CD8-positive, alpha-beta memory T cell (primary cell): Measurements from ENCODE around the gene GSTO1. TPM values are rescaled to one million over a fixed set of nuclear protein-coding genes. Genes with fewer than 3 reads are reported as not detected.
A peak's percentile ranks its signal among the peaks of the same experiment; 100 is the strongest.

ENCODE experiments used
- CTCF ChIA-PET: fragments of 350-600 bp; sonication (Branson Sonifier 250); formaldehyde crosslinking; loops from one replicate; lab custom pipeline; 2021; ENCODE audit warnings: antibody characterized with exemption; lab: Charles Lee
- POLR2A ChIA-PET: fragments of 350-600 bp; sonication (Branson Sonifier 250); formaldehyde crosslinking; loops from one replicate; lab custom pipeline; 2021; ENCODE audit warnings: antibody characterized with exemption; lab: Charles Lee
- DNase-seq, 5 donors: peaks; one replicate each; pipeline versions ENCODE4 v3.0.0 to v3.0.0-alpha.2; 2020 to 2022; ENCODE audit warnings: mixed read lengths in 1 of 5
- H3K27ac ChIP-seq: one replicate; pipeline ENCODE4 v1.7.0; 2013; ENCODE audit warnings: low read depth, mild to moderate bottlenecking, low read length, moderate library complexity
- H3K27me3 ChIP-seq: 2 replicates; pipeline ENCODE4 v1.7.0; 2013; ENCODE audit warnings: low read length, mild to moderate bottlenecking; ENCODE audit not compliant: insufficient read depth, poor library complexity, severe bottlenecking
- H3K36me3 ChIP-seq: 2 replicates; pipeline ENCODE4 v1.7.0; 2013; ENCODE audit warnings: mild to moderate bottlenecking, low read length, moderate library complexity; ENCODE audit not compliant: insufficient read depth
- H3K4me1 ChIP-seq: 2 replicates; pipeline ENCODE4 v1.7.0; 2013; ENCODE audit warnings: mild to moderate bottlenecking, low read length, moderate library complexity; ENCODE audit not compliant: insufficient read depth
- H3K4me3 ChIP-seq: 2 replicates; pipeline ENCODE4 v1.7.0; 2013; ENCODE audit warnings: mild to moderate bottlenecking, low read length
- H3K9me3 ChIP-seq: 2 replicates; pipeline ENCODE4 v1.7.0; 2013; ENCODE audit warnings: mild to moderate bottlenecking, low read length
- H3K27ac Mint-ChIP-seq, 8 donors: one replicate each; pipeline ENCODE4 v1.8.0; 2020 to 2021; ENCODE audit warnings: mixed read lengths in 8 of 8, mild to moderate bottlenecking in 6 of 8, inconsistent platforms in 3 of 8, moderate library complexity in 3 of 8
- H3K27me3 Mint-ChIP-seq, 2 donors: one replicate each; pipeline ENCODE4 v1.8.0; 2020 to 2021; ENCODE audit warnings: mixed read lengths in 2 of 2, mild to moderate bottlenecking in 1 of 2, moderate library complexity in 1 of 2
- H3K36me3 Mint-ChIP-seq, 3 donors: one replicate each; pipeline ENCODE4 v1.8.0; 2020 to 2021; ENCODE audit warnings: mixed read lengths in 3 of 3, inconsistent platforms in 1 of 3, mild to moderate bottlenecking in 1 of 3
- H3K4me1 Mint-ChIP-seq, 3 donors: one replicate each; pipeline ENCODE4 v1.8.0; 2020 to 2021; ENCODE audit warnings: mixed read lengths in 3 of 3, inconsistent platforms in 1 of 3, mild to moderate bottlenecking in 1 of 3
- H3K4me3 Mint-ChIP-seq, 7 donors: one replicate each; pipeline ENCODE4 v1.8.0; 2020 to 2021; ENCODE audit warnings: mixed read lengths in 7 of 7, mild to moderate bottlenecking in 6 of 7, moderate library complexity in 4 of 7, inconsistent platforms in 2 of 7
- H3K9me3 Mint-ChIP-seq, 5 donors: one replicate each; pipeline ENCODE4 v1.8.0; 2020 to 2022; ENCODE audit warnings: mixed read lengths in 5 of 5, mild to moderate bottlenecking in 3 of 5, moderate library complexity in 2 of 5, inconsistent platforms in 1 of 5
- polyA plus RNA-seq: library from polyadenylated mRNA; unstranded; fragments of 300-500 nt; fragmentation: Illumina TruSeq; gene quantifications from one replicate; pipeline ENCODE4 v1.2.3, GENCODE V29; 2021
- total RNA-seq, 2 experiments: library from RNA; stranded (reverse); gene quantifications; one replicate each; pipeline ENCODE4 v1.2.3, GENCODE V29; 2021

Gene GSTO1
- total and polyA plus RNA-seq, 3 experiments from 2014 or later: 122 to 167 (median 122) TPM

- no peak overlapping the region for H3K27ac Mint-ChIP-seq
- no peaks in the 10 kb centered on the region for H3K9me3 Mint-ChIP-seq
- H3K36me3 Mint-ChIP-seq: peaks cover 0 to 11% (median 0%) of the 10 kb centered on the region in 3 donors
- H3K27me3 Mint-ChIP-seq: peaks cover 9 to 33% of the 10 kb centered on the region in 2 donors
- Histone ChIP-seq H3K4me3 (no peak overlapping the region), H3K36me3 (no peaks in the 10 kb centered on the region), H3K9me3 (no peaks in the 10 kb centered on the region), H3K4me1 (peaks cover 13% of the 10 kb centered on the region), H3K27ac (no peak overlapping the region), H3K27me3 (no peaks in the 10 kb centered on the region)
- no peak for DNase-seq
- POLR2A ChIA-PET: no interaction called here
- H3K4me1 Mint-ChIP-seq: peaks cover 11 to 25% (median 20%) of the 10 kb centered on the region in 3 donors
- CTCF ChIA-PET: no interaction called here
- peak overlapping the region in 1 of 7 donors; percentile 60 for H3K4me3 Mint-ChIP-seq
These were observed 3.2 kb upstream of the GSTO1 start for GRCh38 chr10:104251443-104251842.

DNA sequence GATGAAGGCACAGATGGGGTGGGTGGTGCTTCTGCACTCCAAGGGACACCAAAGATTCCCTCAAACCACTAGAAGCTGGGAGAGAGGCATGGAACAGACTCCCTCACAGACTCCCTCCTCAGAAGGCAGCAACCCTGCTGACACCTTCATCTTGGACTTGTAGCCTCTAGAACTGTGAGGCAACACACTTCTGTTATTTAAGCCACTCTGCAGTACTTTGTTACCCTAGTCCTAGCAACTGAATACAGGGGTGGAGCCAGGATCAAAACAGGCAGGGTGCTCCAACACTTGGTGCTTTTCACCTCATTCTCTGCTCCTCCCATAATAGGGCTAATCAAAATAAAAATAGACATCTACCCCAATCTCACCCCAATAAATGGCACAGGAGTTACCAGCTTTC lies 2.3 kb upstream of the GSTO1 start:
- no peaks in the 10 kb centered on the region for H3K9me3 Mint-ChIP-seq
- H3K9me3 ChIP-seq: no peaks in the 10 kb centered on the region
- H3K36me3 ChIP-seq: no peaks in the 10 kb centered on the region
- CTCF ChIA-PET: interaction anchor here (1.3 kb wide), 1 partner anchor 12 kb away, joined by 4 read pairs; no protein-coding TSS in a partner anchor
- peak overlapping the region in 2 of 7 donors; percentile 20 to 96 for H3K4me3 Mint-ChIP-seq
- peaks cover 0 to 14% (median 0%) of the 10 kb centered on the region in 3 donors for H3K36me3 Mint-ChIP-seq
- no peak overlapping the region for H3K4me3 ChIP-seq
- H3K4me1 ChIP-seq: peaks cover 22% of the 10 kb centered on the region
- H3K27ac Mint-ChIP-seq: no peak overlapping the region
- peaks cover 9 to 30% of the 10 kb centered on the region in 2 donors for H3K27me3 Mint-ChIP-seq
- H3K4me1 Mint-ChIP-seq: peaks cover 18 to 33% (median 29%) of the 10 kb centered on the region in 3 donors
- no peak for DNase-seq
- POLR2A ChIA-PET: no interaction called here
- H3K27me3 ChIP-seq: no peaks in the 10 kb centered on the region
- no peak overlapping the region for H3K27ac ChIP-seq

- DNase-seq: no peak
- Histone ChIP-seq H3K27me3 (no peaks in the 10 kb centered on the region), H3K9me3 (no peaks in the 10 kb centered on the region), H3K4me1 (peaks cover 30% of the 10 kb centered on the region), H3K27ac (no peak overlapping the region), H3K4me3 (no peak overlapping the region), H3K36me3 (no peaks in the 10 kb centered on the region)
- Mint-ChIP-seq H3K4me3 (peak overlapping the region; percentile 19 to 96 (median 94)), H3K9me3 (no peaks in the 10 kb centered on the region), H3K27ac (peak overlapping the region in 4 of 8 donors; percentile 53 to 98 (median 80)), H3K36me3 (peaks cover 0 to 19% (median 3%) of the 10 kb centered on the region in 3 donors), H3K27me3 (peaks cover 9 to 26% of the 10 kb centered on the region in 2 donors), H3K4me1 (peaks cover 21 to 38% (median 33%) of the 10 kb centered on the region in 3 donors)
- CTCF ChIA-PET: interaction anchor here (1.0 to 8.2 kb wide), 3 partner anchors 11 to 23 kb away, joined by 4 to 57 read pairs (median 4); partner anchors contain the start of gene CFAP43
- POLR2A ChIA-PET: interaction anchor here (1.3 kb wide), 1 partner anchor 13 kb away, joined by 4 read pairs; no protein-coding TSS in a partner anchor
These were observed 1.6 kb upstream of the GSTO1 start for GRCh38 chr10:104253106-104253505.

- peaks cover 34% of the 10 kb centered on the region for H3K4me1 ChIP-seq
- no peaks in the 10 kb centered on the region for H3K9me3 ChIP-seq
- DNase-seq: no peak
- no peaks in the 10 kb centered on the region for H3K9me3 Mint-ChIP-seq
- H3K4me3 Mint-ChIP-seq: peak overlapping the region; percentile 91 to 99 (median 95)
- H3K27me3 ChIP-seq: no peaks in the 10 kb centered on the region
- H3K27ac Mint-ChIP-seq: peak overlapping the region; percentile 48 to 99 (median 92)
- ChIA-PET POLR2A (interaction anchor here (0.6 to 1.8 kb wide), 5 partner anchors 11 to 132 kb away, joined by 3 to 13 read pairs (median 4); partner anchors contain the start of genes GSTO2 and SFR1), CTCF (interaction anchor here (0.9 to 8.2 kb wide), 7 partner anchors 8 to 38 kb away, joined by 3 to 57 read pairs (median 4); partner anchors contain the start of gene CFAP43)
- H3K4me1 Mint-ChIP-seq: peaks cover 26 to 44% (median 40%) of the 10 kb centered on the region in 3 donors
- peak overlapping the region; percentile 64 for H3K4me3 ChIP-seq
- peaks cover 0 to 25% (median 3%) of the 10 kb centered on the region in 3 donors for H3K36me3 Mint-ChIP-seq
- no peaks in the 10 kb centered on the region for H3K36me3 ChIP-seq
- peaks cover 9 to 19% of the 10 kb centered on the region in 2 donors for H3K27me3 Mint-ChIP-seq
- H3K27ac ChIP-seq: peak overlapping the region; percentile 76
These were observed 884 bp upstream of the GSTO1 start for GRCh38 chr10:104253606-104254410.

DNA sequence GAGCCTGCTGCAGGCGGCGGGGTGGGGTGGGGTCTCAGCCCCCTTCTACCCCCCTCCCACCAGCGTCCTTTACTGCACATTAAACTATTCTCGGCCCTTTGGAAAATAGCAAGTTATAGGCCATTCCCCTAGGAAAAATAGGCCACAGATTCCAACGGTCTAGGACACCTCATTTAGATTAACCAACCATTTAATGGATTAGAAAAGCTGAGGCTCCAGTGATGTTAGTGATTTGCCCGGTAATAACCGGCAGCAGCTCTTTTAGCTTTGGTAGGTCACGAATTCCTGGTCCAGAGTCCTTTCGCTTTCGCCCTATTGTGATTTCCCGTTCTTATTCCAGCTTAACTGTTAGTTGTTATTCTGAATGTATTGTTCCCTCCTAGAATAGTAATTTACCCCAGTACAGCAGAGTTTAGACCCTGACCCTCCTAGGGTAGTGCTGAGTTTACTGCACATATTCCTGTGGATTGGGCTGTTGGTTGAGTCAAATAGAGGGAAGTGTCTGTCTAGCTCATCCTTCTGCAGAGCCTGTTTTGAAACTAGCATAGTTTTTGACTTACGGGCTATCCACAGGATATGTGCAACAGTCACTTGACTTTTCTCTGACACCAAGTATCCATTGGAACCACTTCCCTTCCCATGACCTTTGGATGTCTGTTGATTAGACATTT lies 754 bp downstream of the GSTO1 start:
- Mint-ChIP-seq H3K27me3 (peaks cover 4% of the 10 kb centered on the region in 2 donors), H3K27ac (peak overlapping the region; percentile 84 to 99 (median 96)), H3K4me1 (peaks cover 42 to 61% (median 56%) of the 10 kb centered on the region in 3 donors), H3K4me3 (peak overlapping the region; percentile 91 to 99 (median 95)), H3K9me3 (no peaks in the 10 kb centered on the region), H3K36me3 (peaks cover 0 to 42% (median 9%) of the 10 kb centered on the region in 3 donors)
- H3K4me1 ChIP-seq: peaks cover 48% of the 10 kb centered on the region
- ChIA-PET POLR2A (interaction anchor here (1.3 to 1.8 kb wide), 2 partner anchors 12 to 134 kb away, joined by 4 to 13 read pairs; partner anchors contain the start of genes GSTO2 and SFR1), CTCF (interaction anchor here (1.3 to 8.2 kb wide), 5 partner anchors 8 to 134 kb away, joined by 3 to 57 read pairs (median 4); partner anchors contain the start of gene SFR1)
- H3K9me3 ChIP-seq: no peaks in the 10 kb centered on the region
- peak in 1 of 5 donors; percentile 28 for DNase-seq
- peaks cover 8% of the 10 kb centered on the region for H3K36me3 ChIP-seq
- peak overlapping the region; percentile 76 for H3K27ac ChIP-seq
- no peaks in the 10 kb centered on the region for H3K27me3 ChIP-seq
- peak overlapping the region; percentile 64 for H3K4me3 ChIP-seq

DNA sequence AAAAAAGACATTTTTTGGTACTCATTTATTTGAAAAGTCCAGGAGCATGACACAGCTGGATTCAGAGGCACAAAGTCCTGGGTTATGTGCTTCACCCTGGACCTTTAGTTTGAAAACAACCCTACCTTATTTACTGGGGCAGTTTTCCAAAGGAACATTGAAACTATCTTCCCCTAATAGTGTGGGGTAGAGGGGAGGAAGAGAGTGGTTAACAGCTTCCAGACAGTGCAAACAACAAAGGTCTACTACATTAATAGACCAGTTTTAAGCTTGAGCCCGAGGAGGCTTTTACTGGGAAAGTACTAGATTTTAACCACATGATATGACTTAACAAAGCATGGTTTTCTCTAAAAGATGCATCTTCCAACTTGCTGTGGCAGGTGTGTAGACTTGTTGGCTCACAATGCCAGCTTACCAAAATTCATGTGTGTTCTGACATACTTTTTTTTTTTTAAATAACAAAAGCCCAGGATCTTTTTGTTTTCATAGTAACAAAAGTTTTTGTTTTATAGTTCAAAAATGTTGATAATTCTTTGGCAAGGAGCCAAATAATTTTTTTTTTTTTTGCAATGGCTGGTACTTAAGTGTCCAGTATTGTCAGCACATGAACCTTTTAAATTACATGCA lies 1.8 kb downstream of the GSTO1 start:
- no peaks in the 10 kb centered on the region for H3K9me3 Mint-ChIP-seq
- Histone ChIP-seq H3K36me3 (peaks cover 13% of the 10 kb centered on the region), H3K27me3 (no peaks in the 10 kb centered on the region), H3K27ac (peak overlapping the region; percentile 76), H3K9me3 (no peaks in the 10 kb centered on the region), H3K4me3 (peak overlapping the region; percentile 64), H3K4me1 (peaks cover 57% of the 10 kb centered on the region)
- H3K4me1 Mint-ChIP-seq: peaks cover 52 to 71% (median 66%) of the 10 kb centered on the region in 3 donors
- peak overlapping the region; percentile 91 to 99 (median 95) for H3K4me3 Mint-ChIP-seq
- peak overlapping the region; percentile 84 to 99 (median 96) for H3K27ac Mint-ChIP-seq
- ChIA-PET POLR2A (interaction anchor here (0.7 to 1.3 kb wide), 3 partner anchors 13 to 345 kb away, joined by 3 to 4 read pairs (median 3); partner anchors contain the start of gene SFR1), CTCF (interaction anchor here (1.0 to 8.2 kb wide), 5 partner anchors 19 to 135 kb away, joined by 3 to 57 read pairs (median 4); partner anchors contain the start of genes CFAP43 and SFR1)
- peaks cover 0 to 52% (median 12%) of the 10 kb centered on the region in 3 donors for H3K36me3 Mint-ChIP-seq
- peaks cover 0 to 4% of the 10 kb centered on the region in 2 donors for H3K27me3 Mint-ChIP-seq
- peak in 1 of 5 donors; percentile 27 for DNase-seq

DNA sequence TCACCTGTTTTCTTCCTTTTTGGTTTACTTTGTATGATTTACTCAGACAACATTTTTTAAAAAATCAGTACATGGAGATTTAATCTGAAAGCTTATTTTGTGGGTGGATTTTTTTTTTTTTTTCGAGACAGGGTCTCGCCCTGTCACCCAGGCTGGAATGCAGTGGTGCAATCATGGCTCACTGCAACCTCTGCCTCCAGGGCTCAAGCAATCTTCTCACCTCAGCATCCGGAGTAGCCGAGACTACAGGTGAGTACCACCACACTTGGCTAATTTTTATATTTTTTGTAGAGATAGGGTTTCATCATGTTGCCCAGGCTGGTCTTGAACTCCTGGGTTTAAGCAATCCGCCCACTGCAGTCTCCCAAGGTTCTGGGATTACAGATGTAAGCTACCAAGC lies 2.5 kb downstream of the GSTO1 start:
- DNase-seq: no peak
- H3K4me1 ChIP-seq: peaks cover 57% of the 10 kb centered on the region
- H3K27me3 ChIP-seq: no peaks in the 10 kb centered on the region
- Mint-ChIP-seq H3K27me3 (peaks cover 0 to 2% of the 10 kb centered on the region in 2 donors), H3K36me3 (peaks cover 0 to 60% (median 16%) of the 10 kb centered on the region in 3 donors), H3K9me3 (no peaks in the 10 kb centered on the region), H3K27ac (peak overlapping the region; percentile 39 to 99 (median 86)), H3K4me1 (peaks cover 58 to 77% (median 74%) of the 10 kb centered on the region in 3 donors), H3K4me3 (peak overlapping the region; percentile 40 to 96 (median 91))
- no peak overlapping the region for H3K27ac ChIP-seq
- peaks cover 19% of the 10 kb centered on the region for H3K36me3 ChIP-seq
- POLR2A ChIA-PET: interaction anchor here (0.7 kb wide), 1 partner anchor 346 kb away, joined by 3 read pairs; no protein-coding TSS in a partner anchor
- no peaks in the 10 kb centered on the region for H3K9me3 ChIP-seq
- CTCF ChIA-PET: interaction anchor here (1.0 to 8.2 kb wide), 4 partner anchors 9 to 34 kb away, joined by 3 to 57 read pairs (median 6); partner anchors contain the start of gene CFAP43
- no peak overlapping the region for H3K4me3 ChIP-seq
